GM12872 (cell line): ENCODE data around the gene FBXL7.

Experiments
- CTCF ChIP-seq: IDR thresholded peaks from 3 replicates; pipeline ENCODE4 v1.5.1; 2011; ENCODE audit warnings: low read depth, mild to moderate bottlenecking, low read length, moderate library complexity; ENCODE audit not compliant: insufficient read depth

FBXL7 gene

GRCh38 chr5:15966066-15966640 lies 466.2 kb downstream of the FBXL7 start:
- no peak for TF ChIP-seq CTCF

GRCh38 chr5:15966651-15967050 lies 466.7 kb downstream of the FBXL7 start:
- no peak for TF ChIP-seq CTCF

- no peak for TF ChIP-seq CTCF
Observed at GRCh38 chr5:15968993-15969392, 469.0 kb downstream of the FBXL7 start.

GRCh38 chr5:15977851-15978250 lies 477.9 kb downstream of the FBXL7 start:
- no peak for TF ChIP-seq CTCF

- no peak for TF ChIP-seq CTCF
Observed at GRCh38 chr5:15980835-15981234, 480.9 kb downstream of the FBXL7 start.

- TF ChIP-seq CTCF = no peak
Observed at GRCh38 chr5:15983392-15983791, 483.4 kb downstream of the FBXL7 start.
